GM21447 (cell line): ENCODE results near the gene MROH7.

Source experiments
- ATAC-seq: cut with Tn5 transposase; IDR thresholded peaks from one replicate; pipeline ENCODE4 v1.9.1; 2021; ENCODE audit not compliant: unreplicated experiment

The MROH7 gene

GRCh38 chr1:54723985-54724384 lies 82.4 kb downstream of the MROH7 start:
- ATAC-seq: no peak

GRCh38 chr1:54724771-54725170 lies 83.2 kb downstream of the MROH7 start:
- ATAC-seq: no peak

DNA sequence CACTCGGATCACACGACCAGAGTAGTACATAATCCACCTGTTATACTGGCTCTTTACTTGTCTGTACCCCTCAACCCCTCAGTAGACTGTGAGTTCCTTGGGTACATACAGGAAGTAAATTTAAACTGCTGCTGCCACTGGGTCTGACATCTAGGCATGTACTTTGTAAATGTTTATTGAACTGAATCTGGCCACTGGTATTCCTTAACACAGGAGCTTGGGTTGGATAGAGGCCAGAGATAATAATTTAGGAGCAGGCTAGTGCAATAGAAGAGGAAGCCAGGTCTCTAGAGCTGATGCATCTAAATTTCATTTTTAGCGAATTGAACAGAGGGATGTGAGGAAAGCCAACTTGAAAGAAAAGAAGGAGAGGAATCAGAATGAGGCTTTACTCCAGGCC lies 86.4 kb downstream of the MROH7 start:
- ATAC-seq: no peak

GRCh38 chr1:54736685-54737084 lies 95.1 kb downstream of the MROH7 start:
- ATAC-seq: no peak

- ATAC-seq: no peak
These were observed 96.7 kb downstream of the MROH7 start for GRCh38 chr1:54738244-54738643.

DNA sequence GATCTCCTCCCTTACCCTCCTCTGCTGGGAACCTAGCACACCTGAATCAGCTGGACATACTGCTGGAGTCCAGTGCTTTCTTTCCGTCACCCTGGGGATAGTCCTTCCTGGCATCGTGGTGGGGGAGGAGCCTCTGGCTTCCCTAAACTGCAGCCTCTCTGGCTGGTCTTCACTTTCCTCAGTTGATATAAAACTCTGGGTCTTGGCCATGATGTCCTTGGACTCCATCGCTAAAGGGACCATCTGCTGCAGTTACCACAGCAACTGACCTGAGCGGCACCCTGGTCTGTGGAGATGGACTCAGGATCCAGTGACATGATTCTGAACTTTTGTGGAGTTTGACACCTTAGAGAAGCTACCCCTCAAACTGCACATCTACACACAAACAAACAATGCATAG lies 99.9 kb downstream of the MROH7 start:
- ATAC-seq: no peak

GRCh38 chr1:54742282-54742681 lies 100.7 kb downstream of the MROH7 start:
- ATAC-seq: no peak

GRCh38 chr1:54743416-54744226 lies 102.0 kb downstream of the MROH7 start:
- no peak for ATAC-seq

GRCh38 chr1:54744696-54745095 lies 103.1 kb downstream of the MROH7 start:
- ATAC-seq: no peak

DNA sequence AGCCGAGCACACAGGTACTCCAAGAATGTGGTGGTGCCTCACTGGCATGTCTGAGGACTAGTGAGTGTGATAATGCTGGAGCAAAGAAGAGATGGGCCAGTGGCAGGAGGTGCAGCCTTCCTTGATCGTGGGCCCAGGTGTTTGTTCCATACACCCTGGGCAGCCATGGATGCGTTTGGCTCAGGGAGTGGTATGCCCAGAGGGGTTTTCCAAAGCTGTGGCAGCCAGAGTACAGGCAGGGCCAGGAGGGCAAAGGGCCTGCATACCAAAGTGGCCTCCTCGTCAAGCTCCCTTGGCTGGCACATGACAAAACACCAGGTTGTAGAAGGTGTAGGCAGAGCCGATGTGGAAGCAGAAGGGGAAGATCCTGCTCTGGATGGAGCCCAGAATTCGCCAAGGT lies 103.7 kb downstream of the MROH7 start:
- ATAC-seq: no peak

- no peak for ATAC-seq
These were observed 104.3 kb downstream of the MROH7 start for GRCh38 chr1:54745864-54746263.

DNA sequence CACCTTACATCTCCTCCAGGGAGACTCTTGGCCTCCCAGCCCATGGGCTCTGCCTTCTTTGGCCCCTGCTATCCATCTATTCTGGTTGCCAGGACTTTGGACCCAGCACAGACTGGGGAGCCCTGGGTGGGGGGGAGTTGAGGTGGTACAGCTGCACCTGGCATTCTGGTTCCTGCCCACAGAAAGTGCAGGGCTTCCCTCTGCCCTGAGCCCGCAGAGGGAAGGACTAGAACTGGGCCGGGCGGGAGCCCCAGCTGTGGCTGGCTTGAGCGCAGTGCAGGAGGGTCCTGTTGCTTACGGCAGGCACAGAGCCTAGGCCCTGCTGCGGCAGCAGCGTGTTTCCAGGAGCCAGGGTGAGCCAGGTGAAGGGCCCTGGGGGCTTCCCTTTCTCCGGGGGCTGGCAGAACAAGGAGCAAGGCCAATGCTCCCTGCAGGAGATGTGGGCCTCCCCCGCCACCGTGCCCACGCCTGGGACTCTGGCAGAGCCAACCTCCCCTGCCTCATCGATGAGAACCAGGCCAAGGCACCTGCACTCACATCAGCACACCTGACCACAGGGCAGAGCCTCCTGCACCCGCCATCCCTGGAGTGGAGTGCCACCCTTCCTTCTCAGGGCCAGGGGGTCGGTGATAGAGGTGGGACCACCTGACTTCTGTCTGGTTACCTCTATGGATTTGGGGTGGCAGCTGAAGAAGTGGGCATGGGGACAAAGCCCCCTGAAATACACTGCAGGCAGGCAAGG lies 106.7 kb downstream of the MROH7 start:
- ATAC-seq: no peak

DNA sequence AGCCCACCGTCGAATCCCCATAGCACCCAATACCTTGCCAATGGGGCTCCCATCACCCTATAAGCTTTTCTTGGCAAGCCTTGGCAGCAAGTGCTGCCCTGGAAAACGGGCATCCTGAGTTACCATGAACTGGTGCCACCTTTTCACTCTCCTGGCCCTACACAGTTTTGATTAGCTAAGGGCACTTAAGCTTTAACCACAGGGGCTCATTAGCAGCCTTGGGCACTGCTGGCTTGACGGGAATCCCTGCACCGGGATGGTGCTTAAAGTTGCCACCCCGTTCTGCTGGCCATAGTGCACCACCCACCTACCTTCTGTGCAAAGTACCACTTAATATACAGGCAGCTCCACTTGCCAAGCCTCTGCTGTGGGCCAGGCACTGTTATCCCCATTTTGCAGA lies 109.0 kb downstream of the MROH7 start:
- ATAC-seq: no peak

DNA sequence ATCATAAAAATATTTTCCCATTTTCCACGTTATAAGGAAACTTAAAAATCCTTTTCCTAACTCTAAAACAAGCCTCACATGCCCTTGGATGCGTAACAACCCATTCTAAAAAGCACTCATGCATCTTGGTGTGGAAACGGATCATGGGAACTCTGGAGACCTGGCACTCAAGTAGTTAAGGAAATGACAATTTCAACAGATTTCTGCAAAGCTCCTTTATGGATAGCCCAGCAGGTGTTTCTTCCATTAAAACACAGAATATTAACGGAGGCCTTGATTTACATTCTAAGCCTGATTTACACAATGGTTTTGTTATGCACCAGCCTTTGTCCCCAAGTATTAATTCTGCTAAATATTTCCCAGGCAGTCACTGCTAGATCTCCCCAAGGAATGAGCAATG lies 109.8 kb downstream of the MROH7 start:
- ATAC-seq: no peak

DNA sequence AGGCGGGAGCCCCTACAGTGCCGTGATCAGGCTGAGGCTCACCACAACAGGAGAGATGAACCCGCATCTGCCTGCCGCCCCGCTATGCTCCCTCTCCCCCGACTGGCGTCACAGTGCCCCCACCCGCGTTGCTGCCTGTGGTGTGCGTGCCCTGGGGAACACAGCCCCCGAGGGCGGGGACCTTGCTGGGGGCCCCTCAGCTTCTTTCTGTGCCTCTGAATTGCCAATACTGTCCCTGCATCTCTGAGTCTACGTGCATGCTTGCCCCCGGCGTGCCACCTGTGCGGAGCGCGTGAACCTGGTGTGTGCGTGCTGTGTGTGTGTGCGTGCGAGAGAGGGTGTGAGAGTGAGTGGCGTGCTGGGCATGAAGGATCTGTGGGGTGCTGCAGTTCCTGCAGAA lies 112.5 kb downstream of the MROH7 start:
- ATAC-seq: no peak

- ATAC-seq: no peak
These were observed 113.1 kb downstream of the MROH7 start for GRCh38 chr1:54754486-54755285.

GRCh38 chr1:54757833-54758232 lies 116.2 kb downstream of the MROH7 start:
- no peak for ATAC-seq

GRCh38 chr1:54758678-54759348 lies 117.2 kb downstream of the MROH7 start:
- no peak for ATAC-seq
